Fibroblast of skin of left biceps (primary cell): ENCODE results near the gene TOX2.

Experiments used
- DNase-seq, 2 experiments: peaks; one replicate each; pipeline ENCODE4 v3.0.0-alpha.2; 2013; ENCODE audit warnings: low read depth in 2 of 2

Gene TOX2

GRCh38 chr20:43996240-43996930 is 81.7 kb downstream of the TOX2 start:
- DNase-seq, result no peak

- DNase-seq, result no peak
These were observed 85.2 kb downstream of the TOX2 start for GRCh38 chr20:43999848-44000247.

- DNase-seq, result no peak
These were observed 87.3 kb downstream of the TOX2 start for GRCh38 chr20:44001667-44002596.

- DNase-seq, result no peak
These were observed 88.2 kb downstream of the TOX2 start for GRCh38 chr20:44002861-44003260.

GRCh38 chr20:44003609-44004008 is 89.0 kb downstream of the TOX2 start:
- DNase-seq, result no peak

GRCh38 chr20:44004306-44004915 is 89.8 kb downstream of the TOX2 start:
- no peak for DNase-seq

GRCh38 chr20:44005661-44006060 is 91.0 kb downstream of the TOX2 start:
- DNase-seq, result no peak

GRCh38 chr20:44006126-44006525 is 91.5 kb downstream of the TOX2 start:
- no peak for DNase-seq

GRCh38 chr20:44006578-44006977 is 91.9 kb downstream of the TOX2 start:
- DNase-seq, result no peak

GRCh38 chr20:44008806-44009678 is 94.4 kb downstream of the TOX2 start:
- DNase-seq, result no peak

- DNase-seq, result no peak
These were observed 95.0 kb downstream of the TOX2 start for GRCh38 chr20:44009679-44009992.

GRCh38 chr20:44010162-44010704 is 95.6 kb downstream of the TOX2 start:
- no peak for DNase-seq

- DNase-seq, result no peak
These were observed 96.7 kb downstream of the TOX2 start for GRCh38 chr20:44011251-44011940.

- DNase-seq, result no peak
These were observed 98.0 kb downstream of the TOX2 start for GRCh38 chr20:44012466-44013226.

GRCh38 chr20:44014807-44015732 is 100.4 kb downstream of the TOX2 start:
- DNase-seq, result peak in 1 of 2 experiments; percentile 38

GRCh38 chr20:44015733-44016103 is 101.1 kb downstream of the TOX2 start:
- DNase-seq, result no peak

GRCh38 chr20:44016525-44016924 is 101.9 kb downstream of the TOX2 start:
- no peak for DNase-seq

GRCh38 chr20:44017211-44017610 is 102.6 kb downstream of the TOX2 start:
- no peak for DNase-seq

- no peak for DNase-seq
These were observed 103.2 kb downstream of the TOX2 start for GRCh38 chr20:44017905-44018258.
